Suprapubic skin (tissue), 4 donors: Measurements from ENCODE around the gene RBP3. TPM values are rescaled to one million over a fixed set of nuclear protein-coding genes. Genes with fewer than 3 reads are reported as not detected.

Experiments used
- DNase-seq, 2 donors: peaks; one replicate each; pipeline ENCODE4 v3.0.0-alpha.2; 2019; ENCODE audit warnings: low spot score in 2 of 2
- H3K27ac ChIP-seq: fragments of 200-600 bp; sonication (generic); one replicate; pipeline ENCODE4 v1.5.1; 2019
- H3K27me3 ChIP-seq: fragments of 200-600 bp; sonication (generic); one replicate; pipeline ENCODE4 v1.5.1; 2019
- H3K36me3 ChIP-seq: fragments of 200-600 bp; sonication (generic); one replicate; pipeline ENCODE4 v1.5.1; 2019
- H3K4me1 ChIP-seq: fragments of 200-600 bp; sonication (generic); one replicate; pipeline ENCODE4 v1.5.1; 2019
- H3K4me3 ChIP-seq: fragments of 200-600 bp; sonication (generic); one replicate; pipeline ENCODE4 v1.5.1; 2019; ENCODE audit warnings: mild to moderate bottlenecking
- H3K9me3 ChIP-seq: fragments of 200-600 bp; sonication (generic); one replicate; pipeline ENCODE4 v1.5.1; 2019
- CTCF ChIP-seq, 2 donors: fragments of 200-600 bp in 1 of 2; fragments of 450-650 bp in 1 of 2; sonication (generic) in 1 of 2; IDR thresholded peaks; one replicate each; pipeline ENCODE4 v1.5.1; 2016 to 2019; ENCODE audit warnings: antibody characterized with exemption in 2 of 2, mild to moderate bottlenecking in 1 of 2, moderate library complexity in 1 of 2
- EP300 ChIP-seq: sonication (generic); formaldehyde crosslinking; IDR thresholded peaks from one replicate; pipeline ENCODE4 v1.6.1; 2017; ENCODE audit warnings: antibody characterized with exemption
- POLR2A ChIP-seq, 2 donors: fragments of 450-650 bp; IDR thresholded peaks; one replicate each; pipeline ENCODE4 v1.6.1; 2017; ENCODE audit warnings: antibody characterized with exemption in 2 of 2, mild to moderate bottlenecking in 2 of 2, moderate library complexity in 2 of 2
- POLR2AphosphoS5 ChIP-seq, 3 donors: sonication (generic); formaldehyde crosslinking; IDR thresholded peaks; one replicate each; pipeline ENCODE4 v1.6.1; 2017; ENCODE audit warnings: antibody characterized with exemption in 3 of 3
- WGBS: methylation state at CpG from one replicate; pipeline ENCODE4 v1.1.5; 2018; 5-methylcytosine and 5-hydroxymethylcytosine counted together
- total RNA-seq, 4 donors: library from RNA; depleted of rRNA; stranded (reverse); fragments of >200 nt; gene quantifications; one replicate each; pipeline ENCODE4 v1.1.0, GENCODE V29; 2016

RBP3 gene
- total RNA-seq, 4 donors from 2014 or later = not detected

DNA sequence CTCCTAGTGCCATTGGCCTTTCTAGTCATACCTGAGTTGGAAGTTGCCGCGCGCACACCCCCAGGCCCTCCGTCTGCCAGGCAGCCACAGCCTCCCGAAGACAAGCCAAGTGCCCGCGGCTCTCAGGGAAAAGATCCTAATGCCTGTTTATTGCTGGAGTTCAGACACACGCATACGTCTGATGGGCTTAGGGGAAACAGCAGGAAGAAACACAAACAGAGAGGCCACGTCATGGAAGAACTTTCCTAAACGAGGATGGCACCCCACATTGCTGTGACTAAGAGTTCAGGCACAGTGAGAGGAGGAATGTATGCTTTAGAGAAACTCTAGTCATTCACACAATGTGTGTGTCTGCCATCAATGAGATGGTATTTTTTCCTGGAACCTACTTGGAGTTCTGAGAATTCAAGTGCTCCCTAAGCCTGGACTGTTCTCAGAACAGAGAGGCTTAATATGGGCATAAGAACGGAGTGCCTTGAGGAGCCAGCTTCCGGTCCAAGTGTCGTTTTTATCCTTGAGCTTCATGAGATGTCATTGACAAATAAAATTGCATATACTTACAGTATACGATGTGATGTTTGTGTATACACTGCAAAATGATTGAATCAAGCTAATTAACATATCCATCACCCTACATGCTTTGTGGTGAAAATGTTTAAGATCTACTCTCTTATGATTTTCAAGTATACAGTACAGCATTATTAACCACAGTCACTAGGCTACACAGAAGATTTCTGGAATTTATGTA is 11.6 kb upstream of the RBP3 start:
- 74% methylated on average over 15 of the region's 15 CpGs for WGBS
- H3K9me3 ChIP-seq = no peaks in the 10 kb centered on the region
- DNase-seq = peak; percentile 36 to 55
- no peak overlapping the region for H3K27ac ChIP-seq
- peaks cover 15% of the 10 kb centered on the region for H3K27me3 ChIP-seq
- H3K36me3 ChIP-seq = no peaks in the 10 kb centered on the region
- H3K4me3 ChIP-seq = no peak overlapping the region
- no peak for TF ChIP-seq POLR2A (IDR thresholded peaks at IDR 0.05)
- TF ChIP-seq EP300 = no peak
- TF ChIP-seq CTCF (IDR thresholded peaks at IDR 0.05) = no peak
- no peak for TF ChIP-seq POLR2AphosphoS5 (IDR thresholded peaks at IDR 0.05)
- no peaks in the 10 kb centered on the region for H3K4me1 ChIP-seq

DNA sequence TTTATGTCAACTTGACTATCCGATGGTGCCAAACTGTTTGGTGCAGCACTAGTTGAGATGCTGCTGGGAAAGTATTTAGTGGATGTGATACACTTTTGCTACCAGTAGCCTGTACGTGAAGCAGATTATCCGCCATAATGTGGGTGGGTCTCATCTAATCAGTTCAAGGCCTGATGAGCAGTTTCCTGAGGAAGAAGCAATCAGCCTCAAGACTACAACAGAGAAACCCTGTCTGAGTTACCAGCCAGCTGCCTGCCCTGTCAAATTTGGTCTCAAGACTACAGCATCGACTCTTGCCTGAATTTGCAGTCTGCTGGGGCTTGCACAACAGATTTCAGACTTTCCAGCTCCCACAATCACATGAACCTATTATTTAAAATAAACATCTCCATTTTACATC is 10.9 kb upstream of the RBP3 start:
- DNase-seq = no peak
- Histone ChIP-seq H3K4me3 (no peak overlapping the region), H3K9me3 (no peaks in the 10 kb centered on the region), H3K27ac (no peak overlapping the region), H3K27me3 (peaks cover 14% of the 10 kb centered on the region), H3K36me3 (no peaks in the 10 kb centered on the region), H3K4me1 (no peaks in the 10 kb centered on the region)
- WGBS = 62% methylated on average over 4 of the region's 4 CpGs
- TF ChIP-seq POLR2AphosphoS5 (IDR thresholded peaks at IDR 0.05) (no peak), EP300 (no peak), CTCF (IDR thresholded peaks at IDR 0.05) (no peak), POLR2A (IDR thresholded peaks at IDR 0.05) (no peak)

DNA sequence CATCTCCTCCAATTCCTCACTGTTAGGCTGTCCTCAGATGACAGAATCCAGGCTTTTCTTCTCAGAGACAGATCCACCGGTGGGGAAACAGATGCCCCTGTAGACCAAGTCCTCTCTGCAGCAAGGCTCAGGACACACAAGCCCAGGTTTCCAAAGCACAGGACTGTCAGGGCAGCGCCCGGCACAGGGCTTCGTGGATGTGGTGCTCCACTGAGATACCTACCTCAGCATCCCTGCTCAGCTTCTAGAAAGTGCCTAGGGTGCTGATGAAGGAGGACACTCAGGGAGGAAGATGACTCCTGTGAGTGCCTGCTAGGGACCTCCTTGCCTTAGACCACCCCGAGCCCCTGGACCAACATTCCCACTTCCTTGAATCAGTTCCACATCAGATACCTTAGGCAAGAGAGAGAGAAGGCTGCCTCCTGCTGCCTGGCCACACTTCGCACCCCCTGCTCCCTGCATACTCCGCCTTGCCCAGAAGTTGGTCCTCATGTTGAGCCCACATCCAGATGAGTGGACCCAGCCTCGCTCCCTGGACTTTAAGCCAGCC is 8.9 kb upstream of the RBP3 start:
- no peak overlapping the region for H3K27ac ChIP-seq
- TF ChIP-seq POLR2A (IDR thresholded peaks at IDR 0.05) (no peak), EP300 (no peak), POLR2AphosphoS5 (IDR thresholded peaks at IDR 0.05) (no peak)
- DNase-seq = peak; percentile 24 to 38
- 85% methylated on average over 8 of the region's 8 CpGs for WGBS
- no peaks in the 10 kb centered on the region for H3K9me3 ChIP-seq
- H3K4me3 ChIP-seq = no peak overlapping the region
- H3K4me1 ChIP-seq = no peaks in the 10 kb centered on the region
- H3K36me3 ChIP-seq = no peaks in the 10 kb centered on the region
- peaks cover 13% of the 10 kb centered on the region for H3K27me3 ChIP-seq

GRCh38 chr10:47339759-47340607 is 8.2 kb upstream of the RBP3 start:
- WGBS = 72% methylated on average over 12 of the region's 15 CpGs
- TF ChIP-seq EP300 (no peak), POLR2A (IDR thresholded peaks at IDR 0.05) (no peak)
- no peak overlapping the region for H3K27ac ChIP-seq
- peaks cover 10% of the 10 kb centered on the region for H3K27me3 ChIP-seq
- H3K4me3 ChIP-seq = no peak overlapping the region
- no peaks in the 10 kb centered on the region for H3K36me3 ChIP-seq
- peak in 1 of 2 donors; percentile 70 for DNase-seq
- no peaks in the 10 kb centered on the region for H3K4me1 ChIP-seq
- H3K9me3 ChIP-seq = no peaks in the 10 kb centered on the region

DNA sequence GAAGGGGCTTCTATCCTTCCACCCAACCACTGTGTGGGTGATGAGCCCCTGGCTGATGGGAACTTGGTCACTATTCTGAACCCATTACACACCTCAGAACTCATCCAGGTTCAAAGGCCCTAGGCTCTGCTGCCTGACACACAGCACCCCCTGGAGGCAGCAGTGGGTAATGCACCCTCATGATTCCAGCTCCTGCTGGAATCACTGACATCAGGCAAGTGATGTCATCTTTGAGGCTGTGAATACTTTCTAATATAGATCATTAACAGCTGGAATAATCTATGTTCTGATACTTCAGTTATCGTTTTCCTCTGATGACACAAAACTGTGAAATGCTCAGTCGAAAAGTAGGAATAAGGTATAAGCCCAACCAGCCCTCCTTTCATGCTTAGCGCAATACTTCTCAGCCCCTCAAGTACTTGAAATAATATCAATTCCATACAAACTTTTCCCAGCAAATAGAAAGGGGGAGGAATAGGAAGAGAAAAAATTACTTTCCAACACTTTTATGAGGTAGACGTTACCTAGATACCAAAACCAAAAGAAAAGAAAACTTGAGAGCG is 7.5 kb upstream of the RBP3 start:
- H3K27me3 ChIP-seq = peaks cover 6% of the 10 kb centered on the region
- peak; percentile 69 to 78 for DNase-seq

More for the DNA sequence above, 7.5 kb upstream of the RBP3 start:
- Histone ChIP-seq H3K4me3 (no peak overlapping the region), H3K9me3 (no peaks in the 10 kb centered on the region), H3K4me1 (no peaks in the 10 kb centered on the region), H3K36me3 (no peaks in the 10 kb centered on the region), H3K27ac (no peak overlapping the region)
- 72% methylated on average over 5 of the region's 5 CpGs for WGBS
- TF ChIP-seq CTCF (IDR thresholded peaks at IDR 0.05) (peak; percentile 88 to 91), POLR2A (IDR thresholded peaks at IDR 0.05) (no peak), EP300 (no peak), POLR2AphosphoS5 (IDR thresholded peaks at IDR 0.05) (no peak)
